DMS53 (cell line): Measurements from ENCODE around the gene SBNO1.
"Not testable (repeated sequence)": the region's sequence is repeated elsewhere in the genome, so short reads cannot be mapped to it uniquely, and the experiment has no call there.

ENCODE experiments used
- DNase-seq: peaks from one replicate; lab custom pipeline; 2025; lab: John Stamatoyannopoulos, UW

SBNO1 gene

GRCh38 chr12:123388951-123389559 lies 24.4 kb upstream of the SBNO1 start:
- DNase-seq: no peak

- DNase-seq: peak; percentile 84
Measured at GRCh38 chr12:123388177-123388950, 23.7 kb upstream of the SBNO1 start.

- DNase-seq: peak; percentile 52
Measured at GRCh38 chr12:123387508-123388176, 23.0 kb upstream of the SBNO1 start.

GRCh38 chr12:123385536-123385935 lies 20.9 kb upstream of the SBNO1 start:
- not testable (repeated sequence) for DNase-seq

- DNase-seq: peak; percentile 46
Measured at GRCh38 chr12:123384994-123385376, 20.3 kb upstream of the SBNO1 start.

- peak; percentile 67 for DNase-seq
Measured at GRCh38 chr12:123384318-123384993, 19.8 kb upstream of the SBNO1 start.

GRCh38 chr12:123382684-123383083 lies 18.0 kb upstream of the SBNO1 start:
- no peak for DNase-seq

GRCh38 chr12:123379391-123379790 lies 14.7 kb upstream of the SBNO1 start:
- no peak for DNase-seq

- not testable (repeated sequence) for DNase-seq
Measured at GRCh38 chr12:123372415-123372814, 7.8 kb upstream of the SBNO1 start.

GRCh38 chr12:123371667-123372368 lies 7.2 kb upstream of the SBNO1 start:
- not testable (repeated sequence) for DNase-seq

- no peak for DNase-seq
Measured at GRCh38 chr12:123369229-123369628, 4.6 kb upstream of the SBNO1 start.

- not testable (repeated sequence) for DNase-seq
Measured at GRCh38 chr12:123368431-123368830, 3.8 kb upstream of the SBNO1 start.

GRCh38 chr12:123367511-123367910 lies 2.9 kb upstream of the SBNO1 start:
- DNase-seq: no peak

GRCh38 chr12:123365025-123365917 lies 624 bp upstream of the SBNO1 start:
- DNase-seq: peak; percentile 99

GRCh38 chr12:123363740-123364531 lies 711 bp downstream of the SBNO1 start:
- peak; percentile 61 for DNase-seq

- peak; percentile 61 for DNase-seq
Measured at GRCh38 chr12:123363390-123363739, 1.3 kb downstream of the SBNO1 start.

GRCh38 chr12:123358035-123358434 lies 6.6 kb downstream of the SBNO1 start:
- no peak for DNase-seq

- no peak for DNase-seq
Measured at GRCh38 chr12:123356159-123356670, 8.4 kb downstream of the SBNO1 start.

- no peak for DNase-seq
Measured at GRCh38 chr12:123354600-123354999, 10.0 kb downstream of the SBNO1 start.

GRCh38 chr12:123351349-123351748 lies 13.3 kb downstream of the SBNO1 start:
- no peak for DNase-seq
